ENCODE measurements around the gene BLOC1S5.

Gene BLOC1S5

DNA sequence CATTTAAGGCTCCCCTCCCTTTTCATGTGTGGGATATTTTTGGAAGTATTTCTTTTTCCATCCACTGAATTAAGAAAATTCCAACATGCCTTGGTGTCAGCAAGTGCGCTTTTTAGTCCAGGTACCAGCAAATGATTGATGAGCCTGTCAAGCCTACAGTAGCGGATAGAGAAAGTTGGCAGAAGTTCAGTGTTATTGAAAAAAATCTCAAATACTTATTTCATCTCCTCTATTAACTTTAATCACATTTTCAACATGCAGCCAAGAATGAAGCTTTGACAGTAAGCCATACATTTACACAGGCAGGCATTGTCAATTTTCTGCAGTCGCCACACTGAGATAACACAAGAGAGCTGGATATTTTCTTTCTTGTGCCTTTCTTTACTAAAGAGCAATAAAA is 50.4 kb downstream of the BLOC1S5 start:
- Histone ChIP-seq H3K9ac (ENCODE audit: low read length) (no peak overlapping the region), H3K4me1 (ENCODE audit: low read length) (peaks cover 10% of the 10 kb centered on the region), H3K36me3 (replicated peaks; ENCODE audit: low read depth, low read length) (peaks cover 6% of the 10 kb centered on the region), H4K20me1 (ENCODE audit: insufficient read depth, low read length) (no peaks in the 10 kb centered on the region), H3K27ac (ENCODE audit: low read length) (no peak overlapping the region), H3K79me2 (ENCODE audit: low read length) (no peaks in the 10 kb centered on the region), H3K4me3 (ENCODE audit: low read length) (no peak overlapping the region), H2AFZ (ENCODE audit: low read depth, low read length) (no peak overlapping the region), H3K27me3 (ENCODE audit: low read depth, low read length) (no peaks in the 10 kb centered on the region), H3K4me2 (ENCODE audit: low read length) (no peak overlapping the region), H3K9me3 (ENCODE audit: insufficient read depth, low read length) (no peaks in the 10 kb centered on the region)
- TF ChIP-seq CTCF (IDR thresholded peaks at IDR 0.05; ENCODE audit: low read depth, low read length) (no peak), EZH2phosphoT487 (IDR thresholded peaks at IDR 0.05; ENCODE audit: low read depth) (no peak)

- Histone ChIP-seq H3K4me1 (ENCODE audit: low read length) (peaks cover 12% of the 10 kb centered on the region; the same call in 1 of the 2 replicates), H3K36me3 (replicated peaks; ENCODE audit: low read depth, low read length) (no peaks in the 10 kb centered on the region), H3K9me3 (ENCODE audit: insufficient read depth, low read length) (no peaks in the 10 kb centered on the region), H3K4me3 (ENCODE audit: low read length) (no peak overlapping the region), H3K27me3 (ENCODE audit: low read depth, low read length) (no peaks in the 10 kb centered on the region), H3K27ac (ENCODE audit: low read length) (no peak overlapping the region), H3K4me2 (ENCODE audit: low read length) (no peak overlapping the region), H2AFZ (ENCODE audit: low read depth, low read length) (no peak overlapping the region), H3K9ac (ENCODE audit: low read length) (no peak overlapping the region), H3K79me2 (ENCODE audit: low read length) (no peaks in the 10 kb centered on the region), H4K20me1 (ENCODE audit: insufficient read depth, low read length) (no peaks in the 10 kb centered on the region)
- TF ChIP-seq CTCF (IDR thresholded peaks at IDR 0.05; ENCODE audit: low read depth, low read length) (peak; percentile 49), EZH2phosphoT487 (IDR thresholded peaks at IDR 0.05; ENCODE audit: low read depth) (no peak)
These were observed 58.0 kb downstream of the BLOC1S5 start for GRCh38 chr6:8006208-8006607.

DNA sequence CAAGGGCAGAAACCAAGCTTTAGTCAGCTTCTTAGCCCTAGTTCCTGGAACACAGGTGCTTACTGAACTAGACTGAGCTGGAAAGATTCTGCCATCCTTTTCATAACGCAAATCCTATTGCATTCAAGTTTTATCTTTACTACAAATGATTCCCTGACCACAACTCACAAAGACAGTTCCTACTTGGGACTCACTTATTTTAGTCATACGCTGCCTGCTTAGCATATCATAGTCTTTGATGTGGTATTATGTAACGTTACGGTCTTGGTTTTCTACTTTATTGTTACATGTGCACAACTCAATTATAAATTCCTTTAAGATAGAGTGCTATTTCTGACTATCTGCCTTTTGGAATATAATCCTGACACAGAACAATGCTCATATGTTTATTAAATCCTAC is 59.1 kb downstream of the BLOC1S5 start:
- H3K4me2 ChIP-seq (ENCODE audit: low read length): no peak overlapping the region
- TF ChIP-seq CTCF (IDR thresholded peaks at IDR 0.05; ENCODE audit: low read depth, low read length) (no peak), EZH2phosphoT487 (IDR thresholded peaks at IDR 0.05; ENCODE audit: low read depth) (no peak)
- H3K79me2 ChIP-seq (ENCODE audit: low read length): no peaks in the 10 kb centered on the region

GRCh38 chr6:8000636-8001035 is 63.6 kb downstream of the BLOC1S5 start:
- no peak overlapping the region for H3K9ac ChIP-seq (ENCODE audit: low read length)
- H3K79me2 ChIP-seq (ENCODE audit: low read length): no peaks in the 10 kb centered on the region
- no peak overlapping the region for H2AFZ ChIP-seq (ENCODE audit: low read depth, low read length)
- no peaks in the 10 kb centered on the region for H3K27me3 ChIP-seq (ENCODE audit: low read depth, low read length)
- H3K4me3 ChIP-seq (ENCODE audit: low read length): no peak overlapping the region
- no peaks in the 10 kb centered on the region for H3K9me3 ChIP-seq (ENCODE audit: insufficient read depth, low read length)
- H3K4me2 ChIP-seq (ENCODE audit: low read length): no peak overlapping the region
- no peak overlapping the region for H3K27ac ChIP-seq (ENCODE audit: low read length)
- H3K36me3 ChIP-seq (replicated peaks; ENCODE audit: low read depth, low read length): no peaks in the 10 kb centered on the region
- no peak for TF ChIP-seq EZH2phosphoT487 (IDR thresholded peaks at IDR 0.05; ENCODE audit: low read depth)
- no peak for TF ChIP-seq CTCF (IDR thresholded peaks at IDR 0.05; ENCODE audit: low read depth, low read length)
- H3K4me1 ChIP-seq (ENCODE audit: low read length): peaks cover 18% of the 10 kb centered on the region
- no peaks in the 10 kb centered on the region for H4K20me1 ChIP-seq (ENCODE audit: insufficient read depth, low read length)

More for the DNA sequence above, 59.1 kb downstream of the BLOC1S5 start:
- Histone ChIP-seq H3K27me3 (ENCODE audit: low read depth, low read length) (no peaks in the 10 kb centered on the region), H3K27ac (ENCODE audit: low read length) (no peak overlapping the region), H3K4me1 (ENCODE audit: low read length) (peaks cover 12% of the 10 kb centered on the region; the same call in 1 of the 2 replicates), H3K9ac (ENCODE audit: low read length) (no peak overlapping the region), H3K9me3 (ENCODE audit: insufficient read depth, low read length) (no peaks in the 10 kb centered on the region), H3K36me3 (replicated peaks; ENCODE audit: low read depth, low read length) (no peaks in the 10 kb centered on the region), H2AFZ (ENCODE audit: low read depth, low read length) (no peak overlapping the region), H4K20me1 (ENCODE audit: insufficient read depth, low read length) (no peaks in the 10 kb centered on the region), H3K4me3 (ENCODE audit: low read length) (no peak overlapping the region)

All from OCI-LY3 (cell line).